Astrocyte (in vitro differentiated cells and primary cell): ENCODE results near the gene IQGAP2.

ENCODE experiments used
- EZH2 ChIP-seq: IDR thresholded peaks from 2 replicates; pipeline ENCODE4 v1.6.1; 2012; ENCODE audit warnings: mild to moderate bottlenecking, low read length, inconsistent platforms; ENCODE audit not compliant: insufficient read depth
- TF ChIP-seq, protein P1 (sequence below): IDR thresholded peaks from 2 replicates; pipeline ENCODE4 v1.5.1; 2011; ENCODE audit warnings: low read depth, mild to moderate bottlenecking, inconsistent platforms, low read length, moderate library complexity; ENCODE audit not compliant: insufficient read depth

- TF ChIP-seq, protein P1, sequence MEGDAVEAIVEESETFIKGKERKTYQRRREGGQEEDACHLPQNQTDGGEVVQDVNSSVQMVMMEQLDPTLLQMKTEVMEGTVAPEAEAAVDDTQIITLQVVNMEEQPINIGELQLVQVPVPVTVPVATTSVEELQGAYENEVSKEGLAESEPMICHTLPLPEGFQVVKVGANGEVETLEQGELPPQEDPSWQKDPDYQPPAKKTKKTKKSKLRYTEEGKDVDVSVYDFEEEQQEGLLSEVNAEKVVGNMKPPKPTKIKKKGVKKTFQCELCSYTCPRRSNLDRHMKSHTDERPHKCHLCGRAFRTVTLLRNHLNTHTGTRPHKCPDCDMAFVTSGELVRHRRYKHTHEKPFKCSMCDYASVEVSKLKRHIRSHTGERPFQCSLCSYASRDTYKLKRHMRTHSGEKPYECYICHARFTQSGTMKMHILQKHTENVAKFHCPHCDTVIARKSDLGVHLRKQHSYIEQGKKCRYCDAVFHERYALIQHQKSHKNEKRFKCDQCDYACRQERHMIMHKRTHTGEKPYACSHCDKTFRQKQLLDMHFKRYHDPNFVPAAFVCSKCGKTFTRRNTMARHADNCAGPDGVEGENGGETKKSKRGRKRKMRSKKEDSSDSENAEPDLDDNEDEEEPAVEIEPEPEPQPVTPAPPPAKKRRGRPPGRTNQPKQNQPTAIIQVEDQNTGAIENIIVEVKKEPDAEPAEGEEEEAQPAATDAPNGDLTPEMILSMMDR, result no peak
- no peak for TF ChIP-seq EZH2
These were observed 341.5 kb downstream of the IQGAP2 start for GRCh38 chr5:76744632-76745031.
